Activated CD8-positive, alpha-beta memory T cell treated with anti-CD3 and anti-CD28 coated beads for 4 hours (primary cell): Measurements from ENCODE around the gene TMEM107.

Source experiments
- DNase-seq, 2 donors: peaks; one replicate each; pipeline ENCODE4 v3.0.0-alpha.2; 2020; ENCODE audit warnings: low read depth in 2 of 2

The TMEM107 gene

DNA sequence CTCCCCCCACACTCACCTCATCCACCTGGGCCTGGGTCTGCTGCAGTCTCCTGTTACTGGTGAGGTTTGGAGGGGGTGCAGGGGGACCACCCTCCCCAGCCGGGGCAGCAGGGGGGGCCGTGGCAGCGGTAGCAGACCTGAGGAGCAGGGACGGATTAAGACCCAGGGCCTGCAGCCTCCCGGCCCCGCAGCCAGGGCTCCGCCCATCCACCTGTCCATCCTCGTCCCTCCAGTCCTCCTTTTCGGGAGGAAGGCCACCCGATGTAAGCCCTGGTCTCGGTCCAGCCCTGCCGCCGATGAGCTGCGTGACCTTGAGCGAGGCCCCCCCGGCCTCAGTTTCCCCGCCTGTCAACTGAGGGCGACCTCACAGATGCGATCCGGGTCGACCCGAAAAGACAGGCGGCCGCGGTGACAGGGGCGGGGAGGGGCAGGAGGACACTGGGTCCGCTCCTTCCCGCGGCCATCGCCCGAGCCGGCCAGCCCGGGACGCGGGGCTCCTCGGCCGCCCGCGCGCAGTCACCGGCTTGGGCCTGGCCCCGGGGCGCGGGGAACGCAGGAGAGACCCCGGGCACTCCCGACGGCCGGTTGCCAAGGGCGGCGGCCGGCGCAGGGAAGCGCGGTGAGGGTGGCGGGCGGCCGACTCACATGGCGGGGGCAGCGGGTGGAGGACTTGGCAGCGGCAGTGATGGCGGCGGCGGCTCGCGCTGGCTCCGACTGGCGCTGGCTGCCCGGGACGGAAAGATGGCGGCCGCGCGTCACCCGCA, 13.8 kb downstream of the TMEM107 start, which contains the start of gene VAMP2:
TSS of gene VAMP2 (minus strand) at position 716 of the 764 bp plus-strand sequence. CDS start at position 647, 69 bp downstream.
- peak in 1 of 2 donors; percentile 61 for DNase-seq

DNA sequence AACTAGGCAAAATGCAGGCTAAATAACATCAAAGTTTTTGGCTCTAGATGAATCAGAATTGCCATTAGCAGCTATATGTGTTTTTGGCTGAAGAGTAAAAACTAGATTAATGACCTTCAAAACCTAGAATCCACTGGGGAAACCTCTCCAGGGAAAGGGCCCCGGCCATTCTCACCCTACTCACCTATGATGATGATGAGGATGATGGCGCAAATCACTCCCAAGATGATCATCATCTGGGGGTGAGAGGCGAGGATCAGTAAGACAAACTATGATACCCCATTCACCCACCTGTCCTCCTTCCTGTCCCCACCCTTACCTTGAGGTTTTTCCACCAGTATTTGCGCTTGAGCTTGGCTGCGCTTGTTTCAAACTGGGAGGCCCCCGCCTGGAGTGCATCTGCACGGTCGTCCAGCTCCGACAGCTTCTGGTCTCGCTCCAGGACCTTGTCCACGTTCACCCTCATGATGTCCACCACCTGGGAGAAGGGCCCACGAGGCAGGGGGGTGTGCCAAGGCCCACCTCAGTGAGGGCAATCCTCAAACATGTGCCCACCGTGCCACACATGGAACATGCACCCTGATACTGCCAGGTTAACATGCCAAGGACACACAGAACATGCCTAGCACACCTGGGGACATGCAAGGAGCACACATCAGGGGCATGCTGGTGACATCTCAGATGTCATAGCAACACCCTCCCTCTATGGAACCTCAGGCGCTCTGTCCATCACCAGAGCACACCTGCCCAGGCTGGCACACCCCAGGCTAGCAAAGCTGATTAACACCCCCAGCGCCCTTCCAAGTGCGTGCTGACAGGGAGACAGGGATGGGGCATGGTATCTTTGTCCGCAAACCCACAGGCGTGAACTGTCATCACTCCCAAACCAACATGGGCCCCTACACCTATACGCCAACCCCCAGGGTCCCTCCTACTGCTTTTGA, 14.6 kb downstream of the TMEM107 start:
- DNase-seq, result no peak

DNA sequence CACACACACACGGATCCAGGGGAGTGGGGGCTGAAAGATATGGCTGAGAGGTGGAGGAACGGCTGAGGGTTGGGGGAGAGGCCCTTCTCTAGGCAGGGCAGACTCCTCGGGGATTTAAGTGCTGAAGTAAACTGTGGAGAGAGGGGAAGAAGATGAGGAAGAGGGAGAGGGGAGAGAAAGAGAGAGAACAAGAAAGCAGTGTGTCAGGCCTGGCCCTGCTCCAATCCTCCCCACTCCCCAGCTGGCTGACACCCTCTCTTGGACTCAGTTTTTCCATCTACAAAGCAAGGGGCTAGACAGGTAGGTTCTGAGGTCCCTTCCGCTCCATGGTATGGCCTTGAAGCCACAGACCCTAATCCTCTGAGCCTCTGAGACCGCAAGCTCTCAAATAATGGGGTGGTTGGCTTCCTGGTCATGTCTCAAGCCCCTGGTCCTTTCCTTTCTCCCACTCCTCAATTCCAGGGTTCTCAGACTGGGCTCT, 15.4 kb downstream of the TMEM107 start:
- no peak for DNase-seq

DNA sequence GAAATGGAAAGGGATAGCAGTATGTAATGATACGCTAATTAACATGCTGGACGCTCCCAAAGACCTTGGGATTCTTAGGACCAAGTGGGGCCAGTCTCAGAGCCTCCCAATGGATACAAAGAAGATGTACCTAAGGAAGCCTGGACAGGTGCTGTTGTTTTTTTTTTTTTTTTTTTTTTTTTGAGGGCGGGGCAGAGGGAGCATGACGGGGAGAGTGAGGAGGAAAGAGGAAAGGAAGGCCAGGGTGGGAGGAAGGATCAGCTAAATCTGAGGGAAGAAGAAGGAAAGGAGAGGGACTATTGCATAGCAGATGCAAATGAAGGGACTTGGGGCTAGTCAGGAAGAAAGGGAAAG, 16.0 kb downstream of the TMEM107 start:
- DNase-seq, result no peak

DNA sequence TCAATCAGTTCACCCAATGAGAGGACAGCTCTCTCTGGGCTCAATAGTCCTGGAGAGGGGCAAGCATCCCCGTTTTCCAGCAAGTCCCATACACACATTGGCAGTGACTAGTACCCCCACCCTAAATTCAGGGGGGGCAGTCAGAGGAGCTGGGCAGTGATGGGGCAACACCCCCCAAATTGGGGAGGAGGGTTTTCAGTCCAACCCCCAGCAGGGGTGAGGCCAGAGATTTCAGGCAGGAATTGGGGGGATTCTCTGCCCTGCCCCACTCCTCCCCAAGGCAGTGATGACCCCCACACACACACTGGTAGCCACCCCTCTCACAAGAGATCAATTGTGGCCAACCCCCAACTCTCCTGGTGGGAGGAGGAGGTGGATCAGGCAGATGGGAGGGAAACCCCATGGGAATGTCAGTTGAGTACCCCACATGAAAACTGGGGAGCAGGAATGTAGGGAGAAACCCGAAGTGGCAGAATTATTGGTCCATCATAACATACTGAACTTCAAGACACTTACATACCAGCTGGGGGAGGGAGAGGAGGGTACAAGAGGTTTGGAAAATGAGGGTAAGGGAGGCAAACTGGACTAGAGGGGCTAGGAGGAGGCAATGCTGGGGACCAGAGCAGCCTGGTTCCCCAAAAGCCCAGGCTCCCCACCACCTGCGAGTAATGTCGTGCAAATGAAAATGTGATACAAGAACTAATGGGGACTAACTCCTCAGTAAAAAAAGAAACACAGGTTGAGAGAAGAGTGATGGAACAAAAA, 16.5 kb downstream of the TMEM107 start:
- DNase-seq, result no peak

DNA sequence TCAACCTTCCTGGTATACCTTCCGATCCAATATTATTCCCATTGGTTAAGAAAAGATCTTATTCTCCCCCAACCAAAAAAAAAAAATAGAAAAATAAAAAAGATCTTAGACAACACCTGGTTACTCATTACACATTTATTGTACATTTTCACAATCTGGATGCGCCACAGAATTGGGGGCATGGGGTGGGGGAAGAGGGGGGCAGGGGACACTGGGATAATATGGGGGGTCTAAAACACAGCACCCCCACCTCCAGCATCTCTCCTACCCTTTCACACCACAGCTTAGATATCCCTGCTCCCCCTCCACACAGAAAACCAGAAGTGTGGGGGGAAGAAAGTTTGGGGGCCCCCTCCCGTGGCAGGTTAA, 17.2 kb downstream of the TMEM107 start:
- DNase-seq, result no peak

- peak; percentile 69 to 73 for DNase-seq
Observed at GRCh38 chr17:8158267-8159031, 17.7 kb downstream of the TMEM107 start.

DNA sequence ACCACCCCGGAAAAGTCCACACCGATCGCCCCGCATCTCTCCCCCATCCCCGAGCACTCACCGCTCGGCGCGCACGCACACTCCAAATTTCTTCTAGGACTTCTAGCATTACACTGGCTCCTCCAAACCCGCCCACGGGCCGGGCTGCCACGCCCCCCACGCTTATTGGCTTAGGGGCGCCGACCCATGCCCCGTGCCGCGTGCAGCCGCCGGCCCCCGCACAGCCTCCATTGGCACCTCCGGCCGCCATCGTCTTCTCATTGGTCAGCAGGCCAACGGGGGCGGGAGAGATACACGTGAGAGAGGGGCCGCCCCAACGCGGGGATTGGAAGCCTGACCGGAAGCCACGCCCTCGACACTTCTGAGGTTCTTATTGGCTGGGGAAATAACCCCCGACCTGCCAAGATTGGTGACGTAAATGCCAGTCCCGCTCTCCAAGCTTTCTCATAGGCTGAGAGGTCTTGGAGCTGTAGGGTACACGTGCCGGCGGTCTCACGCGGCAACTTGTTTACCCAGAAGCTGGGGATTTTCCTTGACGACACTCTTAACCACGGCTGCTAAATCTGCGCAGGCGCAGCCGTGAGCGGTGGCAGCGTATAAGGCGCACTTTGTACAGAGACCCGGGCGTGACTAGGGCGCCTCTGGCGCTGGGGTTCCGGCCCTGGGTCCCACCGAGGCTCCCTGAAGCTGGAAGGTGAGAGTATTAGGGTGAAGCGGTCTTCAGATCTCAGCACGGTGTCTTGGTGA, 19.8 kb downstream of the TMEM107 start:
- peak; percentile 100 for DNase-seq

DNA sequence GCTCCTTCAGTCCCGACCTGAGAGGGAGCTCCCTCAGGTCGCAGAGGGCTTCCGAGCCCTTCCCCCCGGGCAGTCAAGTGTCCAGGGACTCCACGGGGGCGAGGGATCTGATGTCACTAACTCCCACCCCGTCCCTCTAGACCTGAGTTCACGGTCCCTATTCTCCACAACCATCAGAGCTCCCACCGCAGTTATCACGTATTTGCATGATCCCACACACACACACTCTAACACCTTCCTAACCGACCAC, 20.3 kb downstream of the TMEM107 start:
- DNase-seq, result no peak

DNA sequence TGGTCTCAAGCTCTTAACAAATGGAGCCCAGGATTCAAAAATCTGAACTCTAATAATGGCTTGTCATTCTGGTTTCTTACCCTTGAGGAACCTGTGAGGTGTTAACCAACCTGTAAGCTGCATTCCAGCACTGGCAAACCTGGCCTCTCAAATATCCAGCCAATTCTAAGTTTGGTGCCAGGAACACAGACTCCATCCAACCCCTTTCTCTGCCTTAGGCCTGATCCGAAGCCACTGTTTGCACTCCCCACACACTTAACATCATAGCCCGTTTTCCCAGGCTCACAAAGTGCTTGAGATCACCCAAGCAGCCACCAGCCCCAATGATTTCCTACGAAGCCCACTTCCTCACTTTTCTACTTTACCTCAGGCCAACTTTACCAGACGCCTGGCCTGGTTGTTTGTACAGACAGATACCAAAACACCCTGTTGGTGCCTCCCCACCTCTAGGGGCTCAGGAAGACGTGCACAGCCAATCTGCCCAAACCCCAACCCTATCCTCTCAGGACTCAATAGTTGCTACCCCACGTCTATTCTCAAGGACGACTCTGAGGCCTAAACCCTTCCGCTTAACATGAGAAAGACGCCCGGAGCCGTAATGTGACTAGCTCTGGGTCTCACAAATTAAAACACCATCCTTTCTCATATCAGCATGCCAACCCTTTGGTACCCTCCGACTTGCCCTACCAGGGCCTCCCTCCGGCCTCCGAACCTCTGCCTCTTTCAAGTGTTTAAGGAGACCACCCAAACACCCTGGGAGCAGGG, 20.8 kb downstream of the TMEM107 start:
- DNase-seq, result no peak

- DNase-seq, result no peak
Observed at GRCh38 chr17:8154608-8155155, 21.5 kb downstream of the TMEM107 start.

- peak; percentile 64 to 71 for DNase-seq
Observed at GRCh38 chr17:8153957-8154607, 22.1 kb downstream of the TMEM107 start.

DNA sequence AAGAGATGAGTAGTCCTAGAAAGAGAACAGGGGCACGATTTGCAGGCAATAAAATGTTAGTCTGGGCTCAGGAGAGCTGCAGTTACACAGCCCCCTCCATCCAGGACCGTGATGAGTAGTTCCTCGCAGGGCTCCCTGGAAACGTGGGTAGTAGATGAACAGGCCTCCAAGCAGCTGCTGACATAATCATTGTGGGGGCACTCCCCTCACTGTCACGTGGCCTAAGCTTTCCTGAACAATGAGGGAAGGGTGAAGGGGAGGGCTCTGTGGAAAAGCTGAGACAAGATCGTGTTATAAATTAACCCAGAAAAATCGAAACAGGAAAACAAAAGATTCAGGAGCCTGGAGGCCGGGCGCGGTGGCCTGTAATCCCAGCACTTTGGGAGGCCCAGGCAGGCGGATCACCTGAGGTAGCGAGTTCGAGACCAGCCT, 22.6 kb downstream of the TMEM107 start:
- DNase-seq, result no peak

GRCh38 chr17:8153031-8153451, 23.1 kb downstream of the TMEM107 start:
- DNase-seq, result no peak

DNA sequence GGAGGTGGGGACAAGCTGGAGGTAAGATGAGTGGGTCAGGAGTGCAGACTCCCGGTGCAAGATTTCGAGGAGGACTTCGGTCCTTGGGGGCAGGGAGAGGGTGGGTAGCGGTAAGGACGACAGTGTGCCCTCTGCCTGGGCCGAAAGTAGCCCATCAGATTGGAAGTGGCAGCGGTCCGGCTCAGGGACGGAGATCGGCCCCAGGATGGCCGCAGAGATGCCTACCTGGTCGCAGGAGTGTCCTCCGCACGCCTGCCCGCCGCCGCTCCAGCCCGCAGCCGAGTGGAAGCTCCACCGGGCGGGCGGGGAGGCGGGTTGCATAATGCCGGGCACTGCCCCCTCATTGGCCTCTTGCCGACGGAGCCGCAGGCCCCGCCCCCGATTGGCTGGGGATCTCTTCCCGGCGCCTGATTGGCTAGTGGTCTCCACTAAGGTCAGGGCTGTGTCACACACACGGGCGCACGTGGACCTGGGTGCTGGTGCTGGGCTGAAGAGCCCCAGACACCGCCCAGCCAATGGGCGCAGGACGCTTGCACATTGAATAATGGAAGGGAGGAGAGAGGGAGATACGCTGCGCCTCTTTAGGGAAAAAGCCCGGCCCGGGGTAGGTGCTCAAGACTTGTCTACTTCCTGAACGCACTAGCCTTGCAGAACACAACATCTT, 23.9 kb downstream of the TMEM107 start, which contains the start of gene PER1:
TSS of gene PER1 (minus strand) at position 293 of the 664 bp plus-strand sequence. CDS start 1,698 bp downstream, outside the sequence.
- DNase-seq, result peak; percentile 71 to 73

DNA sequence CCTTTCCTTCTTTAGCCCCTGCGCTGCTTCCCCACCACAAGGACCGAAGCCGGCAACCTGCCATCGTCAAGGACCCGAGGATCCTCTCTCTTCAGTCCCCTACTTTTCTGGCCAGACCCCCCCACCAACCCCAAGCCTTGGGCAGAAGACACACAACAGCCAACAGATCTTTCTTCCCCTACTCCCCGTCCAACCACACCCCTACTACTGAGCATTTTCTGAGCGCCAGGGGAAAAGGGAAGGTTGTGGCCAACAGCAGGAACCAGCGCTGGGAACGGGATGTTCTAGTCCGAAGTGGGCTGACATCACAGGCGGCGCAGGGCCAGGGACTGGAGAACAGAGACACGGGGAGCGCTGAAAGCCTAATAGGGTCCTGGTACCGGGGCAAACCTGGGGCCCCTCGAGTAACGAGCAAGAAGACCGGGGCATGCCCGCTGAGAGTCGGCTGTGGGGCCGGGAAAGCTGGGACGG, 24.5 kb downstream of the TMEM107 start:
- DNase-seq, result no peak

DNA sequence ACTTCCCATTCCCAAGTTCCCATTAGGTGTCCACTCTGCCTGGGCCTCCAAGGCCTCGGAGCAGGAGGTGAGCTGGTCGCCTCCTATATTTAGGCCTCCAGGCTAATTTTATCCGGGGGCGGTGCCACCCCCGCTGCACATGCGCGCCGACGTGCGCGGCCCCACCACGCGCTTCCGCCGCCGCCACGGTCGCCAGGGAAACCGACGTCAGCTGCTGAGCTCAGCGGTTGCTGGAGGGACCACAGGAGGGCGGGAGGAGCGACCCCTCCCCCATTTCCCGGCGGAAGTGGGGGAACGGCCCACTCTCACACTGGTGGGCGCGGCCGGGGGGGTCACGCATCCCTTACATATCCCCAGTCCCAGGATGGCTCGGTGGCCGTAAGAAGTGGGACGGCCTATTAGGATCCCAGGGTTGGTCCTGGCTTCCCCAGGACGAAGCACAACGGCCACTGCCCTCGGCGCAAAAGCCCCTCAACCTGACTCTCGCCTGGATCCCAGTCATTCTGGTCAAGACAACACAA, 25.0 kb downstream of the TMEM107 start:
- DNase-seq, result peak; percentile 83
